Tibial nerve (tissue), 3 donors: ENCODE measurements around the gene SEC24B.

Source experiments
- POLR2A ChIP-seq, 2 donors: fragments of 450-650 bp; IDR thresholded peaks; one replicate each; pipeline ENCODE4 v1.6.1; 2017; ENCODE audit warnings: antibody characterized with exemption in 2 of 2, mild to moderate bottlenecking in 2 of 2, moderate library complexity in 2 of 2
- TF ChIP-seq, protein P1 (sequence below), 5 experiments: fragments of 200-600 bp in 3 of 5; fragments of 450-650 bp in 2 of 5; sonication (generic) in 3 of 5; IDR thresholded peaks; one replicate each; pipeline ENCODE4 v1.5.1; 2016 to 2019; ENCODE audit warnings: antibody characterized with exemption in 5 of 5, mild to moderate bottlenecking in 3 of 5, moderate library complexity in 2 of 5

- TF ChIP-seq, protein P1, sequence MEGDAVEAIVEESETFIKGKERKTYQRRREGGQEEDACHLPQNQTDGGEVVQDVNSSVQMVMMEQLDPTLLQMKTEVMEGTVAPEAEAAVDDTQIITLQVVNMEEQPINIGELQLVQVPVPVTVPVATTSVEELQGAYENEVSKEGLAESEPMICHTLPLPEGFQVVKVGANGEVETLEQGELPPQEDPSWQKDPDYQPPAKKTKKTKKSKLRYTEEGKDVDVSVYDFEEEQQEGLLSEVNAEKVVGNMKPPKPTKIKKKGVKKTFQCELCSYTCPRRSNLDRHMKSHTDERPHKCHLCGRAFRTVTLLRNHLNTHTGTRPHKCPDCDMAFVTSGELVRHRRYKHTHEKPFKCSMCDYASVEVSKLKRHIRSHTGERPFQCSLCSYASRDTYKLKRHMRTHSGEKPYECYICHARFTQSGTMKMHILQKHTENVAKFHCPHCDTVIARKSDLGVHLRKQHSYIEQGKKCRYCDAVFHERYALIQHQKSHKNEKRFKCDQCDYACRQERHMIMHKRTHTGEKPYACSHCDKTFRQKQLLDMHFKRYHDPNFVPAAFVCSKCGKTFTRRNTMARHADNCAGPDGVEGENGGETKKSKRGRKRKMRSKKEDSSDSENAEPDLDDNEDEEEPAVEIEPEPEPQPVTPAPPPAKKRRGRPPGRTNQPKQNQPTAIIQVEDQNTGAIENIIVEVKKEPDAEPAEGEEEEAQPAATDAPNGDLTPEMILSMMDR (IDR thresholded peaks at IDR 0.05) = no peak
- no peak for TF ChIP-seq POLR2A (IDR thresholded peaks at IDR 0.05)
These were observed 13.7 kb downstream of the SEC24B start for GRCh38 chr4:109447278-109447677.
